WTC11 (cell line): ENCODE measurements around the gene PDCD1.

Experiments
- NR1H2 ChIP-seq: sonication (generic); formaldehyde crosslinking; IDR thresholded peaks from 2 replicates; pipeline ENCODE4 v1.9.0; 2021; ENCODE audit warnings: mild to moderate bottlenecking, moderate library complexity, missing genetic modification reagents
- NR3C1 ChIP-seq: sonication (generic); formaldehyde crosslinking; conservative IDR thresholded peaks from 2 replicates; pipeline ENCODE4 v1.8.1; 2023; ENCODE audit warnings: low read depth, mild to moderate bottlenecking, missing genetic modification reagents
- SP1 ChIP-seq: sonication (generic); formaldehyde crosslinking; conservative IDR thresholded peaks from 2 replicates; pipeline ENCODE4 v1.8.1; 2022; ENCODE audit warnings: missing genetic modification reagents
- TEAD1 ChIP-seq: sonication (generic); formaldehyde crosslinking; IDR thresholded peaks from 2 replicates; pipeline ENCODE4 v1.8.0; 2022; ENCODE audit warnings: mild to moderate bottlenecking, missing genetic modification reagents
- ZBTB21 ChIP-seq: sonication (generic); formaldehyde crosslinking; IDR thresholded peaks from 2 replicates; pipeline ENCODE4 v1.8.1; 2023; ENCODE audit warnings: mild to moderate bottlenecking, missing genetic modification reagents, borderline replicate concordance
- ZNF121 ChIP-seq: sonication (generic); formaldehyde crosslinking; IDR thresholded peaks from 2 replicates; pipeline ENCODE4 v1.8.0; 2023; ENCODE audit warnings: missing genetic modification reagents
- TF ChIP-seq, protein P1 (sequence below): fragments of 200-600 bp; IDR thresholded peaks from 2 replicates; pipeline ENCODE4 v1.8.0; 2022; ENCODE audit warnings: antibody characterized with exemption
- TF ChIP-seq, protein P2 (sequence below): sonication (generic); formaldehyde crosslinking; IDR thresholded peaks from 2 replicates; pipeline ENCODE4 v1.8.1; 2023; ENCODE audit warnings: mild to moderate bottlenecking, missing genetic modification reagents, borderline replicate concordance
- TF ChIP-seq, protein P3 (sequence below): sonication (generic); formaldehyde crosslinking; IDR thresholded peaks from 2 replicates; pipeline ENCODE4 v1.8.1; 2023; ENCODE audit warnings: mild to moderate bottlenecking, missing genetic modification reagents, moderate library complexity
- TF ChIP-seq, protein P4 (sequence below): sonication (generic); formaldehyde crosslinking; IDR thresholded peaks from 2 replicates; pipeline ENCODE4 v1.8.1; 2022; ENCODE audit warnings: mild to moderate bottlenecking, moderate library complexity, missing genetic modification reagents
- TF ChIP-seq, protein P5 (sequence below): sonication (generic); formaldehyde crosslinking; IDR thresholded peaks from 2 replicates; pipeline ENCODE4 v1.8.1; 2023; ENCODE audit warnings: mild to moderate bottlenecking, moderate library complexity, missing genetic modification reagents
- TF ChIP-seq, protein P6 (sequence below): fragments of 250-450 bp; sonication (Bioruptor Pico); IDR thresholded peaks from 2 replicates; pipeline ENCODE4 v1.8.0; 2021; ENCODE audit warnings: mild to moderate bottlenecking

DNA sequence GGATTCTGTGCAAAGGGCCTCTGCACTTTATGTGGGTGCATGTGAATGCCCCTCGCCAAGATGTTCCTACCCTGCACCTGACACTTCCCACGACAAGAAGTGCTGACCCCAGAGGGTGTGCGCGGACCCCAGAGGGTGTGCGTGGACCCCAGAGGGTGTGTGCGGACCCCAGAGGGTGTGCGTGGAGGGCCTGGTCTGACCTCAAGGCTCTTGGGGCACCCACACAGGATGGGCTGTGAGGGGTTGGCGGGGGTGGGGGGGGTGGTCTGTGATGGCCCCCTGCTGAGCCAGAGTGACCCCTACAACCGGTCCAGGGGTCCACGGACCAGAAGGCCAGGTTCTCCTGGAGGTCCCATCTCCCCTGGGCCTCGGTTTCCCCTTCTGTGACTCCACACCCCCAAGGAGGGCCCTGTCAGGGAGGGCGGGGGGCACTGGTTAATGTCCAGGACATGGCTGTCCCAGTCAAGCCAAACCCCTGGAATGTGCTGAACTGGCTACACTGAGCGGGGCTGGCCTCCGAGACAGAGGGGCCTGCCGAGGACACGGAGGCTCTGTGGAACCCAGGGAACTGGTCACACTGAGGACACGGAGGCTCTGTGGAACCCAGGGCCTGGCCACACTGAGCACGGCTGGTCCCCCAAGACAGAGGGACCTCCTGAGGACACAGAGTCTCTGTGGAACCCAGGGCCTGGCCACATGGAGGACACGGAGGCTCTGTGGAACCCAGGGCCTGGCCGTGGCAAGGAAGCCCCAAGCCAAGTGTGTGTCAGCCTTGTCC, 46.6 kb downstream of the PDCD1 start:
- TF ChIP-seq ZNF121 (CRISPR knock-in tag) = no peak
- TF ChIP-seq, protein P1, sequence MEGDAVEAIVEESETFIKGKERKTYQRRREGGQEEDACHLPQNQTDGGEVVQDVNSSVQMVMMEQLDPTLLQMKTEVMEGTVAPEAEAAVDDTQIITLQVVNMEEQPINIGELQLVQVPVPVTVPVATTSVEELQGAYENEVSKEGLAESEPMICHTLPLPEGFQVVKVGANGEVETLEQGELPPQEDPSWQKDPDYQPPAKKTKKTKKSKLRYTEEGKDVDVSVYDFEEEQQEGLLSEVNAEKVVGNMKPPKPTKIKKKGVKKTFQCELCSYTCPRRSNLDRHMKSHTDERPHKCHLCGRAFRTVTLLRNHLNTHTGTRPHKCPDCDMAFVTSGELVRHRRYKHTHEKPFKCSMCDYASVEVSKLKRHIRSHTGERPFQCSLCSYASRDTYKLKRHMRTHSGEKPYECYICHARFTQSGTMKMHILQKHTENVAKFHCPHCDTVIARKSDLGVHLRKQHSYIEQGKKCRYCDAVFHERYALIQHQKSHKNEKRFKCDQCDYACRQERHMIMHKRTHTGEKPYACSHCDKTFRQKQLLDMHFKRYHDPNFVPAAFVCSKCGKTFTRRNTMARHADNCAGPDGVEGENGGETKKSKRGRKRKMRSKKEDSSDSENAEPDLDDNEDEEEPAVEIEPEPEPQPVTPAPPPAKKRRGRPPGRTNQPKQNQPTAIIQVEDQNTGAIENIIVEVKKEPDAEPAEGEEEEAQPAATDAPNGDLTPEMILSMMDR = no peak
- TF ChIP-seq, protein P2, sequence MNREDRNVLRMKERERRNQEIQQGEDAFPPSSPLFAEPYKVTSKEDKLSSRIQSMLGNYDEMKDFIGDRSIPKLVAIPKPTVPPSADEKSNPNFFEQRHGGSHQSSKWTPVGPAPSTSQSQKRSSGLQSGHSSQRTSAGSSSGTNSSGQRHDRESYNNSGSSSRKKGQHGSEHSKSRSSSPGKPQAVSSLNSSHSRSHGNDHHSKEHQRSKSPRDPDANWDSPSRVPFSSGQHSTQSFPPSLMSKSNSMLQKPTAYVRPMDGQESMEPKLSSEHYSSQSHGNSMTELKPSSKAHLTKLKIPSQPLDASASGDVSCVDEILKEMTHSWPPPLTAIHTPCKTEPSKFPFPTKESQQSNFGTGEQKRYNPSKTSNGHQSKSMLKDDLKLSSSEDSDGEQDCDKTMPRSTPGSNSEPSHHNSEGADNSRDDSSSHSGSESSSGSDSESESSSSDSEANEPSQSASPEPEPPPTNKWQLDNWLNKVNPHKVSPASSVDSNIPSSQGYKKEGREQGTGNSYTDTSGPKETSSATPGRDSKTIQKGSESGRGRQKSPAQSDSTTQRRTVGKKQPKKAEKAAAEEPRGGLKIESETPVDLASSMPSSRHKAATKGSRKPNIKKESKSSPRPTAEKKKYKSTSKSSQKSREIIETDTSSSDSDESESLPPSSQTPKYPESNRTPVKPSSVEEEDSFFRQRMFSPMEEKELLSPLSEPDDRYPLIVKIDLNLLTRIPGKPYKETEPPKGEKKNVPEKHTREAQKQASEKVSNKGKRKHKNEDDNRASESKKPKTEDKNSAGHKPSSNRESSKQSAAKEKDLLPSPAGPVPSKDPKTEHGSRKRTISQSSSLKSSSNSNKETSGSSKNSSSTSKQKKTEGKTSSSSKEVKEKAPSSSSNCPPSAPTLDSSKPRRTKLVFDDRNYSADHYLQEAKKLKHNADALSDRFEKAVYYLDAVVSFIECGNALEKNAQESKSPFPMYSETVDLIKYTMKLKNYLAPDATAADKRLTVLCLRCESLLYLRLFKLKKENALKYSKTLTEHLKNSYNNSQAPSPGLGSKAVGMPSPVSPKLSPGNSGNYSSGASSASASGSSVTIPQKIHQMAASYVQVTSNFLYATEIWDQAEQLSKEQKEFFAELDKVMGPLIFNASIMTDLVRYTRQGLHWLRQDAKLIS (CRISPR knock-in tag) = no peak
- no peak for TF ChIP-seq TEAD1 (CRISPR knock-in tag)
- TF ChIP-seq, protein P3, sequence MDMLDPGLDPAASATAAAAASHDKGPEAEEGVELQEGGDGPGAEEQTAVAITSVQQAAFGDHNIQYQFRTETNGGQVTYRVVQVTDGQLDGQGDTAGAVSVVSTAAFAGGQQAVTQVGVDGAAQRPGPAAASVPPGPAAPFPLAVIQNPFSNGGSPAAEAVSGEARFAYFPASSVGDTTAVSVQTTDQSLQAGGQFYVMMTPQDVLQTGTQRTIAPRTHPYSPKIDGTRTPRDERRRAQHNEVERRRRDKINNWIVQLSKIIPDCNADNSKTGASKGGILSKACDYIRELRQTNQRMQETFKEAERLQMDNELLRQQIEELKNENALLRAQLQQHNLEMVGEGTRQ (CRISPR knock-in tag) = no peak
- TF ChIP-seq NR1H2 (CRISPR knock-in tag) = no peak
- TF ChIP-seq, protein P4, sequence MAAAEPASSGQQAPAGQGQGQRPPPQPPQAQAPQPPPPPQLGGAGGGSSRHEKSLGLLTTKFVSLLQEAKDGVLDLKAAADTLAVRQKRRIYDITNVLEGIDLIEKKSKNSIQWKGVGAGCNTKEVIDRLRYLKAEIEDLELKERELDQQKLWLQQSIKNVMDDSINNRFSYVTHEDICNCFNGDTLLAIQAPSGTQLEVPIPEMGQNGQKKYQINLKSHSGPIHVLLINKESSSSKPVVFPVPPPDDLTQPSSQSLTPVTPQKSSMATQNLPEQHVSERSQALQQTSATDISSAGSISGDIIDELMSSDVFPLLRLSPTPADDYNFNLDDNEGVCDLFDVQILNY (CRISPR knock-in tag) = no peak
- TF ChIP-seq, protein P5, sequence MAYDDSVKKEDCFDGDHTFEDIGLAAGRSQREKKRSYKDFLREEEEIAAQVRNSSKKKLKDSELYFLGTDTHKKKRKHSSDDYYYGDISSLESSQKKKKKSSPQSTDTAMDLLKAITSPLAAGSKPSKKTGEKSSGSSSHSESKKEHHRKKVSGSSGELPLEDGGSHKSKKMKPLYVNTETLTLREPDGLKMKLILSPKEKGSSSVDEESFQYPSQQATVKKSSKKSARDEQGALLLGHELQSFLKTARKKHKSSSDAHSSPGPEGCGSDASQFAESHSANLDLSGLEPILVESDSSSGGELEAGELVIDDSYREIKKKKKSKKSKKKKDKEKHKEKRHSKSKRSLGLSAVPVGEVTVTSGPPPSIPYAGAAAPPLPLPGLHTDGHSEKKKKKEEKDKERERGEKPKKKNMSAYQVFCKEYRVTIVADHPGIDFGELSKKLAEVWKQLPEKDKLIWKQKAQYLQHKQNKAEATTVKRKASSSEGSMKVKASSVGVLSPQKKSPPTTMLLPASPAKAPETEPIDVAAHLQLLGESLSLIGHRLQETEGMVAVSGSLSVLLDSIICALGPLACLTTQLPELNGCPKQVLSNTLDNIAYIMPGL (CRISPR knock-in tag) = no peak
- TF ChIP-seq SP1 = no peak
- TF ChIP-seq NR3C1 (CRISPR knock-in tag) = no peak
- TF ChIP-seq, protein P6, sequence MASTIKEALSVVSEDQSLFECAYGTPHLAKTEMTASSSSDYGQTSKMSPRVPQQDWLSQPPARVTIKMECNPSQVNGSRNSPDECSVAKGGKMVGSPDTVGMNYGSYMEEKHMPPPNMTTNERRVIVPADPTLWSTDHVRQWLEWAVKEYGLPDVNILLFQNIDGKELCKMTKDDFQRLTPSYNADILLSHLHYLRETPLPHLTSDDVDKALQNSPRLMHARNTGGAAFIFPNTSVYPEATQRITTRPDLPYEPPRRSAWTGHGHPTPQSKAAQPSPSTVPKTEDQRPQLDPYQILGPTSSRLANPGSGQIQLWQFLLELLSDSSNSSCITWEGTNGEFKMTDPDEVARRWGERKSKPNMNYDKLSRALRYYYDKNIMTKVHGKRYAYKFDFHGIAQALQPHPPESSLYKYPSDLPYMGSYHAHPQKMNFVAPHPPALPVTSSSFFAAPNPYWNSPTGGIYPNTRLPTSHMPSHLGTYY = no peak
- TF ChIP-seq ZBTB21 (CRISPR knock-in tag) = no peak
